CD4-positive, alpha-beta T cell treated with Interleukin-21 for 1 hour (primary cell): Measurements from ENCODE around the gene RBP5.
A peak's percentile ranks its signal among the peaks of the same experiment; 100 is the strongest.

Experiments used
- DNase-seq: peaks from one replicate; pipeline ENCODE4 v3.0.0-alpha.2; 2020

RBP5 gene

GRCh38 chr12:7099290-7099996, 29.2 kb downstream of the RBP5 start:
- no peak for DNase-seq

DNA sequence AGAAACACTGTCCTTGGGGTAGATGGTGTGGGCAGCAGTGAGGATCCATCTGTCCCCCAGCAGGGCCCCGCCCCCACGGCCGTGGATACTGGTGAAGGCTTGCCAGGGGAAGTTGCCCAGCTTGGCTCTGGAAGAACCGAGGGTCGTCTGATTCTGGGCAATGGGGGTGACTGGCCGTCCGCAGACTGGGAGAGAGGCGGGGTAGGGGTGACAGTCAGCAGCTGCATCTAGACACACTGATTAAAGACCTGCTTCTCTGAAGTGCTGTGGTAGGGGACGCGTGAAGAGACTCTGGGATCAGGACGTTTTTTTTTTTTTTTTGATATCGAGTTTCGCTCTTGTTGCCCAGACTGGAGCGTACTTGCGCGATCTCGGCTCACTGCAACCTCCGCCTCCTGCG, 31.7 kb downstream of the RBP5 start:
- DNase-seq, result no peak

DNA sequence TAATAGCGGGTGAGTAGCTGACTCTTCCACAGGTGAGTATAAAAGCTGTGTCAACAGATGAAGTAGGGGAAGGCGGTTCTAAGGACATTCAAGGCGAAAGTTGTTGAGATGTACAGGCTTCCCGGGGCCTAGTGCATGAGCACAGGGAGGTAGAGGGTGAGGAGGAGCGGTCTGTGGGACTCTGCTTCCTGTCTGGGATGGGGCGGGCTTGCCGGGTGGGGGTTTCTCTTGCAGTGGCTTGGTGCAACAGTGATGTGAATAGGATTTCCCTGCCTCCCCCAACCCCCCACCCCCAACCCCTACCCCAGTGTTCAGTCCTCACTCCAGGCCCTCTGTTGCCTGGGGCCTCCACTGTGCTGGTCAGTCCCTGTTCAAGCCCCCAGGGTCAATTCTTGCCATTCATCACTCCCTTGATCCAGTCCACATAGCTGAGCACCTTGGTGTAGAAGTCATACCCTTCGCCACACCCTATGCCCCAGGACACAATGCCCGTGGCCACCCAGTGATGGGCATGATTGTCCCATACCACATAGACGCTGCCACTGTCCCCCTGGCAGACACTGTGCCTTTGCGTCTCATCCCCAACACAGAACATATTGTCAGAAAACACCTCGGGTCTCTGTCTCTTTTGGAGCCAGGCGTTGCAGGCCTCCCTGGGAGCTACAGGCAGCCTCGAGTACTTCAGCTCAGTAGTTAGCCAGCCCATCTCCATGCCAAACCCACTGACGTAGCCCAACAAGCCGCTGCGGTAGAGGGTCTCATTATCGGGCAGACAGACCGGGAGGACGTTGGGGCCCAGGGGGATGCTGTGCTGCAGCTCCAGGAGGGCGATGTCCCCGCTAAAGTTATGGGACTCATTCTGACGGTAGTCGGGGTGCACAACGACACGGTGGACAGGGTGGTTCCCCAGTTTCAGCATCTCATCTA, 32.4 kb downstream of the RBP5 start:
- no peak for DNase-seq

DNA sequence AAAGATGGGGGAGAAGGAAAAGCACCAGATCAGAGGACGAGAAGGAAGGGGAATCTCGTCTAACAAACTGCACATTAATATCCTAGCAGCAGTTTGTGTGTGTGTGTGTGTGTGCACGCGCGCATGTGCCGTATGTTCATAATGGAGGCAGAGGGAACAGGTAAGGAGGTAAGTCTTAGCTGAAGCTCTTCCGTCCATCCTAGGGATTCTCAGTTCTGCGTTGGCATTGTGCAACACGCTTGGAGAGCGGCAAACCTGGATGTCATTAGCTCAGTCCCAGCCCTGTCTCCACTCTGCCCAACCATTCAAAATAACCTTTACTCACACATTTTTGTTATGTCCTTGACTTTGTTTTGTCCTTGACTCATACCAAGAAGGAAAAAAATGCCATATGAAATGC, 34.8 kb downstream of the RBP5 start:
- no peak for DNase-seq

GRCh38 chr12:7093486-7093885, 35.2 kb downstream of the RBP5 start:
- DNase-seq, result no peak

DNA sequence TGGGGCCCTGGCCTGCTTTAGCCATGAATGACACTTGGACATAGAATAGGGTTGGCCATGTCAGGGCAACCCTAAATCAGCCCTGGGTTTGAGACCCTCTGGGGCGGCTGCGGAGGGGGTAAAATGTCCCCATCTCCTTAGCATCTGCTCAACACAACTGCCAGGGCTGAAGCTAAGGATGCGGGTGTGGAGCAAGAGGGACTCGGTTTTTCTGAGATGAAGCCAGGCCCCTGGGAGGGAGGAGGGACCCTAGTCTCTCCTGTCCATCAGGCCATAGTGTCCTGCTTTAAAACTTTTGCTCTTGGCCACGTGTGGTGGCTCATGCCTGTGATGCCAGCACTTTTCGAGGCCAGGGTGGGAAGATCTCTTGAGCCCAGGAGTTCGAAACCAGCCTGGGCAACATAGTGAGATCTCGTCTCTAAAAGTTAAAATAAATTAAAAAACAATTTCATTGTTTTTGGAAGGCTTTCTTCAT, 35.7 kb downstream of the RBP5 start:
- no peak for DNase-seq

DNA sequence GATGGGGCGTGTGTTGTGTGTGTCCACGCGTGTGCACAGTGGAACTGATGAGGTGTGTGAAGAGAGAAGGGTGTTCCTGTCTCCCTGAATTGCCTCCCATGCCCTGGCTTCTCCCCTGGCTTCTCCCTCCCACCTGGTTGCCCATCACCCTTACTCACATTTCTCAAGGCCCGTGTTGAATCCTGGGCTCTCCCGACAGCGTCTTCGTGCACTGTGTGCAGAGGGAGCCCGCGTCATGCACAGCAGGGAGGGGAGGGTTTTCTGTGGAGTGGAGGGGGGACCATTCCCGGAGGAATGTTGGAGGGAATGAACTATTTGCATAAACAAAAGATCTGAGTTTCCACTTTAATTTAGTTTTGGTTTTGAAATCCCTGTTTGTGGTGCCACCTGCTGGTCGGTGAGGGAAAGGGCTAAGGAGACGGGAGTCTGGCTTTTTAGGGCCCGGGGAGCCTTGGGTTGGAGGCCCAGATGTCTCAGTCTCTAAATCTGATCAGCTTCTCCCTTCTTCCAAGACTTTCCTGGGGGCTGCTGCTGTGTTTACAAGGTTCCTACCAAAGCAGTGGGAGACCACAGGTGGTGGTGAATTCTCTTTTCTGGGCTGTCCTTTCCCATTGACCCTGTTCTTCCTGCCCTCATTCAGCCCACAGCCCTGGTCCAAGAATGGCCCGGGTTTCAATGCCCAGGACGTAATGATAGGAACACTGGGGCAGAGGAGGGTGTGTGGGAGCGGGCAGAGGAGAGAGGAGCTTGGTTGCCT, 36.3 kb downstream of the RBP5 start, which contains the start of gene C1R:
C1R (minus strand) TSS at position 217 of the 757 bp plus-strand sequence; CDS start at position 160, 57 bp downstream.
- DNase-seq, result peak; percentile 74

- no peak for DNase-seq
Measured at GRCh38 chr12:7091660-7092228, 36.9 kb downstream of the RBP5 start.

GRCh38 chr12:7091171-7091570, 37.5 kb downstream of the RBP5 start:
- DNase-seq, result no peak

GRCh38 chr12:7090222-7090998, 38.3 kb downstream of the RBP5 start:
- no peak for DNase-seq

- DNase-seq, result no peak
Measured at GRCh38 chr12:7089196-7089871, 39.4 kb downstream of the RBP5 start.

DNA sequence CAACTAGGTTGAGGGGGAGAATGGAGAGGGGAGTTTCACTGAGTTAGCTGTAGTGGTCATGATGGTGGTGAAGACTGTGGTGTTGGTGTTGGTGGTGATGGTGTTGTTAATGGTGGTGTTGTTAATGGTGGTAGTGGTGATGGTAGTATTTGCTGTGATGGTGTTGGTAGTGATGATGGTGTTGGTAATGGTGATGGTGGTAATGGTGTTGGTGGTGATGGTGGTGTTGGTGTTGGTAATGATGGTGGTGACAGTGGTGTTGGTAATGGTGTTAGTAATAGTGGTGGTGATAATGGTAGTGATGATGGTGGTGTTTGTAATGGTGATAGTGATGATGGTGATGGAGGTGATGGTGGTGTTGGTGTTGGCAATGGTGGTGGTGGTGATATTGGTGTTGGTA, 45.6 kb downstream of the RBP5 start:
- no peak for DNase-seq

- DNase-seq, result no peak
Measured at GRCh38 chr12:7081037-7081436, 47.7 kb downstream of the RBP5 start.

GRCh38 chr12:7079826-7080125, 48.9 kb downstream of the RBP5 start:
- DNase-seq, result no peak

DNA sequence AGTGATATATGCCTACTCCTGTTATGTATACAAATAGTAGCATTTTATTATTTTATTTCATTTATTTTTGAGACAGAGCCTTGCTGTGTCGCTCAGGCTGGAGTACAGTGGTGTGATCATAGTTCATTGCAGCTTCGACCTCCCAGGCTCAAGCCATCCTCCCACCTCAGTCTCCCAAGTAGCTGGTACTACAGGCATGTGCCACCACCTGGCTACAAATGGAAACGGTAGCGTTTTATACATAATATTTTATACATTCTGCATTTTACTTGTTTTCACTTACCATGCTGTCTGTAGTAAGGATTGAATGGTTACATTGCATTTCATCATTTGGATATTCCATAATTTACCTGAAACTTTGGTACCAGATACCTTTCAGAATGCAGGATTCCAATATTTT, 50.5 kb downstream of the RBP5 start:
- DNase-seq, result no peak

DNA sequence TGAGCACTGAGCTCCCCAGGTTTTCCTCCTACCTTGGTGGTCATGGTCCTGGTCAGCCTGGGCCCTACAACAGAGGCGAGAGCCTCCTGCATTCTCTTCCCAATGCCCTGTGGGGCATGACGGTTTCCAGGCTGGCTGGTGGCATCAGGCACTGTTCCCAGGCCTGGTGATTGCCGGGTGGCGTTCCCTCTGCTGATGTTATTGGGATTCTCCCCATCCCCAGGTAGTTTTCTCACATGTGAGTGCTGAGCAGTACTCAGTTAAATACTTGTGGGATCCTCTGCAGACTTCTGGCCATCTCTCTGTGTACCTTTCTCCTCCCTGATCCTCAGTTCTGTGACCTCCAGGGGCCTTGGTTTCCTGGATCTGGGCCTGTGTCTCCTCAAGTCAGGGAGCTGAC, 52.2 kb downstream of the RBP5 start:
- no peak for DNase-seq

DNA sequence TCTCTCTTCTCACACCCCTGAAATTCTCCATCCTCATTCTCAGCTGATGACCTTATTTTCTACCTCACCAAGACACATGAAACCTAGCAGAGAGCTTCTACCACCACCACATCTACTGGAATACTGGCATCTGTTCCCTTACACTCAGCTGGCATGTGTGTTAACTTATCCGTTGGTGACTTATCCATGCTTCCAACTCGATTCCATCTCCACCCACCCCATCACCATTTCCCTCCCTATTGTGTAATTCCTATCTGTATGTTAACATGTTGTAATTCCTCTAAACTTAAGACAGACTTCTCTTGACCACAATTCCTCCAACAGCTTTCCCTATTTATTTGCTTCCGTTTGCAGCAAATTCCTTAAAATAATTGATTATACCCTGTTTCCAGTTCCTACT, 52.8 kb downstream of the RBP5 start:
- DNase-seq, result no peak

- DNase-seq, result no peak
Measured at GRCh38 chr12:7075518-7075917, 53.2 kb downstream of the RBP5 start.

DNA sequence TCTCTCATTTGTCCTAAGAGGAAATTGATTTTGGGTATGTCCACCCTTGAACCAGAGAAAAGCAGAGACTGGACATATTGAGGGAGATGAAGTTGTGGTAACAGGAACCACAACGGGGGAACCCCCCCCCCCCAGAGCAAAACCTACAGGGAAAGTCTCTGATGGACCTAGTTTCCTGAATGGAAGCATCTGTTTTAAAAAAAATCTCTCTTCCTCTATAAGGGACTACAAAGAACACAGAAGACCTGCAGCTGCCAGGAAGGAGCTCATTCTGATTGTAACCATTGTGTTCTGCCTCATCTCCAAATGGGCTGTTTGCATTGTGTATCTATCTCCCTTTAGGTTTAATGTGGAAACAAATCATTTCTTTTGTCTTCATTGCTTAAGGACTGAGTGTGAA, 54.7 kb downstream of the RBP5 start:
- DNase-seq, result no peak
